ENCODE data around the gene COA8. TPM values are rescaled to one million over a fixed set of nuclear protein-coding genes. Genes with fewer than 3 reads are reported as not detected.

Gene COA8, protein sequence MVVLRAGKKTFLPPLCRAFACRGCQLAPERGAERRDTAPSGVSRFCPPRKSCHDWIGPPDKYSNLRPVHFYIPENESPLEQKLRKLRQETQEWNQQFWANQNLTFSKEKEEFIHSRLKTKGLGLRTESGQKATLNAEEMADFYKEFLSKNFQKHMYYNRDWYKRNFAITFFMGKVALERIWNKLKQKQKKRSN
- total RNA-seq (2021; fragmentation: NEBNext Ultra II Directional; extraction: Animal tissue kit (Norgen Biotek cat#: 25700)) (35.0 and 35.5 TPM in 2 replicates), polyA plus RNA-seq (2011; rRNA removed) (5.9 and 7.1 TPM in 2 replicates), polyA minus RNA-seq (2011; rRNA and poly(A)+ RNA removed) (4.3 and 5.2 TPM in 2 replicates)
- polyA plus RNA-seq (2011; cell fraction: cytosol; rRNA removed) = 10.9 TPM
- 12.8 TPM for polyA plus RNA-seq (2011; cell fraction: nucleus; rRNA removed)
- 23.7 to 31.1 TPM (median 30.1 TPM) in 4 replicates for polyA plus RNA-seq (2012, experiment 1 of 2)
- polyA plus RNA-seq (2012, experiment 2 of 2) = 27.0 TPM
- 31.3 TPM for polyA plus RNA-seq (2013, experiment 1 of 2)
- polyA plus RNA-seq (2013, experiment 2 of 2) = 27.9 TPM
- 8.7 TPM for polyA minus RNA-seq (2011; cell fraction: cytosol; rRNA and poly(A)+ RNA removed)
- polyA minus RNA-seq (2011; cell fraction: nucleus; rRNA and poly(A)+ RNA removed) = 18.8 TPM
- long read RNA-seq, experiment 1, transcript APOPT1-201 (5 exons, 2,523 nt) = major isoform, 18 of 41 reads
- long read RNA-seq, experiment 1, transcript APOPT1-203 (4 exons, 782 nt) = minor isoform, 5 of 41 reads
- long read RNA-seq, experiment 1, partial matches to known transcripts = 11 of 41 reads
- long read RNA-seq, experiment 1, other reads (novel, unspliced or antisense) = 4 of 41 reads
- long read RNA-seq, experiment 2, transcript APOPT1-202 (3 exons, 575 nt) = minor isoform, 6 of 57 reads
- long read RNA-seq, experiment 2, transcript APOPT1-201 (5 exons, 2,523 nt) = major isoform, 44 of 57 reads
- long read RNA-seq, experiment 2, partial matches to known transcripts = 0 of 57 reads
- long read RNA-seq, experiment 2, other reads (novel, unspliced or antisense) = 4 of 57 reads

- Histone ChIP-seq H3K27me3 (replicated peaks in 1 of 4; ENCODE audit: control insufficient read depth in 3 of 4, extremely low read depth in 1 of 4, insufficient read depth in 3 of 4, low read length in 3 of 4) (no peaks in the 10 kb centered on the region), H3K4me2 (ENCODE audit: insufficient read depth in 1 of 2, low read depth in 2 of 2, low read length in 2 of 2) (peak within 1 kb of the TSS; percentile 85 to 87), H3K79me2 (ENCODE audit: control insufficient read depth in 1 of 2, insufficient read depth in 2 of 2, low read length in 2 of 2) (peaks cover 12 to 82% of the 10 kb centered on the region in 2 experiments), H3K9me3 (ENCODE audit: insufficient read depth in 2 of 2, low read depth in 1 of 2, low read length in 1 of 2) (no peaks in the 10 kb centered on the region), H2AK5ac (ENCODE audit: low read depth, low read length) (no peak within 1 kb of the TSS; the same call in 1 of the 2 replicates), H2BK20ac (ENCODE audit: low read length) (no peak within 1 kb of the TSS), H3K23ac (ENCODE audit: insufficient read length) (no peak within 1 kb of the TSS), H3K4me1 (replicated peaks in 1 of 4; ENCODE audit: control insufficient read depth in 3 of 4, insufficient read depth in 4 of 4, low read length in 3 of 4) (peaks cover 0 to 4% (median 1%) of the 10 kb centered on the region in 4 experiments; a peak in 3 of 7 replicates), H3K79me1 (ENCODE audit: low read depth, low read length) (peaks cover 11% of the 10 kb centered on the region; the same call in 1 of the 2 replicates), H2BK120ac (replicated peaks; ENCODE audit: low read depth, low read length) (no peak within 1 kb of the TSS), H3K56ac (replicated peaks; ENCODE audit: insufficient read length, low read depth, low read length) (peak within 1 kb of the TSS; percentile 57), H3K18ac (ENCODE audit: extremely low read depth, low read length) (no peak within 1 kb of the TSS; the same call in 1 of the 2 replicates), H3K4me3 (ENCODE audit: extremely low read depth in 1 of 4, insufficient read depth in 2 of 4, low read depth in 3 of 4, low read length in 4 of 4) (peak within 1 kb of the TSS; percentile 82 to 97 (median 91)), H3K27ac (ENCODE audit: low read depth, low read length) (peak within 1 kb of the TSS; percentile 94), H4K91ac (replicated peaks; ENCODE audit: insufficient read length, low read length) (no peak within 1 kb of the TSS), H3K36me3 (ENCODE audit: control insufficient read depth in 2 of 4, insufficient read depth in 4 of 4, low read length in 3 of 4) (peaks cover 0 to 21% (median 12%) of the 10 kb centered on the region in 4 experiments; a peak in 7 of 8 replicates), H3K23me2 (ENCODE audit: low read depth, low read length) (peaks cover 12% of the 10 kb centered on the region; the same call in 1 of the 2 replicates), H4K20me1 (replicated peaks in 1 of 2; ENCODE audit: control insufficient read depth in 1 of 2, insufficient read depth in 2 of 2, low read length in 2 of 2) (peaks cover 8 to 11% of the 10 kb centered on the region in 2 experiments), H2AFZ (ENCODE audit: low read length) (peak within 1 kb of the TSS; percentile 47; the same call in 1 of the 2 replicates), H4K5ac (ENCODE audit: insufficient read length, low read depth, low read length) (peak within 1 kb of the TSS; percentile 40), H3K14ac (ENCODE audit: insufficient read length) (peak within 1 kb of the TSS; percentile 19), H3K9ac (replicated peaks in 1 of 4; ENCODE audit: extremely low read depth in 1 of 4, low read depth in 3 of 4, low read length in 3 of 4) (peak within 1 kb of the TSS; percentile 81 to 89 (median 86)), H2BK15ac (ENCODE audit: low read length) (no peak within 1 kb of the TSS), H2BK5ac (ENCODE audit: low read depth, low read length) (peak within 1 kb of the TSS; percentile 54; the same call in 1 of the 2 replicates), H2BK12ac (ENCODE audit: low read depth, low read length) (no peak within 1 kb of the TSS; the same call in 1 of the 2 replicates), H4K8ac (ENCODE audit: extremely low read depth, insufficient read depth, low read length) (peak within 1 kb of the TSS; percentile 98), H3K4ac (replicated peaks; ENCODE audit: insufficient read length, low read depth, low read length) (no peak within 1 kb of the TSS)
- ChIA-PET CTCF (ENCODE audit: partially characterized antibody) (interaction anchor here (0.6 to 2.6 kb wide), 6 partner anchors 10 to 759 kb away, joined by 3 to 14 read pairs (median 6); no protein-coding TSS in a partner anchor), POLR2A (ENCODE audit: partially characterized antibody) (interaction anchor here (0.6 to 2.7 kb wide), 21 partner anchors 13 to 333 kb away, joined by 3 to 40 read pairs (median 4); partner anchors contain the start of genes CKB, TRMT61A, XRCC3 and ZFYVE21)
- WGBS, 2 experiments (ENCODE audit: extremely low coverage in 1 of 2, insufficient coverage in 1 of 2, insufficient read length in 1 of 2, insufficient replicate concordance in 2 of 2, low coverage in 1 of 2, low lambda C conversion rate in 2 of 2, missing lambda C conversion rate in 1 of 2) = 2% methylated on average over 60 of the region's 109 CpGs; no CpG with 5 or more reads in 1 of the 2 experiments
- DNase-seq (ENCODE audit: low read depth in 1 of 2, low spot score in 2 of 2) = peak; percentile 61 to 92
- no peak for FAIRE-seq
- TF ChIP-seq RFX5 (IDR thresholded peaks at IDR 0.05; ENCODE audit: borderline replicate concordance, low read depth, low read length) (no peak), SIN3A (conservative IDR thresholded peaks at IDR 0.05 in 1 of 2, IDR thresholded peaks at IDR 0.05 in 1 of 2; ENCODE audit: low read depth in 1 of 2, low read length in 2 of 2) (peak; percentile 63 to 65; a peak in 2 of 4 replicates), SRF (IDR thresholded peaks at IDR 0.05; ENCODE audit: low read depth, low read length) (no peak), TCF12 (IDR thresholded peaks at IDR 0.05; ENCODE audit: low read depth, low read length) (no peak), HDAC2 (IDR thresholded peaks at IDR 0.05; ENCODE audit: borderline replicate concordance in 1 of 2, low read depth in 2 of 2, low read length in 2 of 2) (0 out of 4 replicates have a peak, but pooled peaks of 1 of the 2 experiments have one; percentile 44)
Measured at GRCh38 chr14:103562429-103563225, at the start of gene COA8, which contains the start of gene BAG5. COA8 (plus strand) TSS chr14:103562960; CDS start chr14:103563002, 42 bp downstream. BAG5 (minus strand) TSS chr14:103562657; CDS start chr14:103561164, 1,493 bp downstream.

All from H1 (cell line).